ENCODE measurements around the gene CRY2. TPM values are rescaled to one million over a fixed set of nuclear protein-coding genes. Genes with fewer than 3 reads are reported as not detected.

Gene CRY2
- total RNA-seq, 1 donor from 2014 or later, result 68.3 TPM

DNA sequence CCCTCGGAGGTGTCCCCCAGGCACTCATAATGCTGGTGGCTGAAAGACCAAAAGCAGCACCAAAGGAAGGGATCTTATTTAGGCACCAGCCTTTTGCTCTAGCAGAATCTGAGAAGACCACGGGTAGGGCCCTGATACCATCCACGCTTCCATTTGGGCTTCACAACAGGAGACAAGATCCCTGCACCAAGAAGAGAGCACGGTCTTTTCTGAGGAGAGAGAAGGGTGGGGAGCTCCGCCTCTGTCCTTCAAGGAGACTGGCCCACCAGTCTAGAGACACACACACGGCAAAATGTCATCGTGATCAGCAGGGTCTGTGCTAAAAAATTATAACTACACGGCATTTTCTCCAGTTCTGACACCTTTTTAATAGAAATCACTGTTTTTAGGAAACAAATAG, 84.9 kb downstream of the CRY2 start:
- ATAC-seq (ENCODE audit: poor library complexity) (no peak), DNase-seq (no peak)
- intact Hi-C loops (cut with DNase I), result no loop called here

Other genes starting within 250 kb of the CRY2 start
- 3.1 TPM for gene CHST1, start 181.9 kb upstream of the CRY2 start, total RNA-seq
- 5.8 TPM for gene SLC35C1, start 42.3 kb upstream of the CRY2 start, total RNA-seq
- gene MAPK8IP1, start 38.2 kb downstream of the CRY2 start, total RNA-seq, result 4.5 TPM
- not detected for gene FREY1, start 59.8 kb downstream of the CRY2 start, total RNA-seq
- gene PEX16, start 70.4 kb downstream of the CRY2 start, total RNA-seq, result 8.5 TPM
- not detected for gene LARGE2, start 75.2 kb downstream of the CRY2 start, total RNA-seq